A673 (cell line): ENCODE data around the gene BATF3.

ENCODE experiments used
- EZH2 ChIP-seq: fragments of 200-600 bp; sonication (generic); IDR thresholded peaks from 2 replicates; pipeline ENCODE4 v1.6.1; 2017; ENCODE audit warnings: borderline replicate concordance, low read depth, mild to moderate bottlenecking, mixed read lengths, antibody characterized with exemption, low read length; ENCODE audit not compliant: poor library complexity, severe bottlenecking
- TF ChIP-seq, protein P1 (sequence below): fragments of 300-800, 200-600 bp; sonication (generic); conservative IDR thresholded peaks from 2 replicates; pipeline ENCODE4 v1.5.1; 2017; ENCODE audit warnings: low read depth, mild to moderate bottlenecking, antibody characterized with exemption, low read length, moderate library complexity, mixed read lengths

- no peak for TF ChIP-seq EZH2
- TF ChIP-seq, protein P1, sequence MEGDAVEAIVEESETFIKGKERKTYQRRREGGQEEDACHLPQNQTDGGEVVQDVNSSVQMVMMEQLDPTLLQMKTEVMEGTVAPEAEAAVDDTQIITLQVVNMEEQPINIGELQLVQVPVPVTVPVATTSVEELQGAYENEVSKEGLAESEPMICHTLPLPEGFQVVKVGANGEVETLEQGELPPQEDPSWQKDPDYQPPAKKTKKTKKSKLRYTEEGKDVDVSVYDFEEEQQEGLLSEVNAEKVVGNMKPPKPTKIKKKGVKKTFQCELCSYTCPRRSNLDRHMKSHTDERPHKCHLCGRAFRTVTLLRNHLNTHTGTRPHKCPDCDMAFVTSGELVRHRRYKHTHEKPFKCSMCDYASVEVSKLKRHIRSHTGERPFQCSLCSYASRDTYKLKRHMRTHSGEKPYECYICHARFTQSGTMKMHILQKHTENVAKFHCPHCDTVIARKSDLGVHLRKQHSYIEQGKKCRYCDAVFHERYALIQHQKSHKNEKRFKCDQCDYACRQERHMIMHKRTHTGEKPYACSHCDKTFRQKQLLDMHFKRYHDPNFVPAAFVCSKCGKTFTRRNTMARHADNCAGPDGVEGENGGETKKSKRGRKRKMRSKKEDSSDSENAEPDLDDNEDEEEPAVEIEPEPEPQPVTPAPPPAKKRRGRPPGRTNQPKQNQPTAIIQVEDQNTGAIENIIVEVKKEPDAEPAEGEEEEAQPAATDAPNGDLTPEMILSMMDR = no peak
Measured at GRCh38 chr1:212677573-212677972, 22.1 kb downstream of the BATF3 start.
